ENCODE data around the gene PRDM16. TPM values are rescaled to one million over a fixed set of nuclear protein-coding genes. Genes with fewer than 3 reads are reported as not detected.

The PRDM16 gene
- polyA plus RNA-seq, 1 of the 3 experiments (the other 2 are of a cell fraction): not detected

DNA sequence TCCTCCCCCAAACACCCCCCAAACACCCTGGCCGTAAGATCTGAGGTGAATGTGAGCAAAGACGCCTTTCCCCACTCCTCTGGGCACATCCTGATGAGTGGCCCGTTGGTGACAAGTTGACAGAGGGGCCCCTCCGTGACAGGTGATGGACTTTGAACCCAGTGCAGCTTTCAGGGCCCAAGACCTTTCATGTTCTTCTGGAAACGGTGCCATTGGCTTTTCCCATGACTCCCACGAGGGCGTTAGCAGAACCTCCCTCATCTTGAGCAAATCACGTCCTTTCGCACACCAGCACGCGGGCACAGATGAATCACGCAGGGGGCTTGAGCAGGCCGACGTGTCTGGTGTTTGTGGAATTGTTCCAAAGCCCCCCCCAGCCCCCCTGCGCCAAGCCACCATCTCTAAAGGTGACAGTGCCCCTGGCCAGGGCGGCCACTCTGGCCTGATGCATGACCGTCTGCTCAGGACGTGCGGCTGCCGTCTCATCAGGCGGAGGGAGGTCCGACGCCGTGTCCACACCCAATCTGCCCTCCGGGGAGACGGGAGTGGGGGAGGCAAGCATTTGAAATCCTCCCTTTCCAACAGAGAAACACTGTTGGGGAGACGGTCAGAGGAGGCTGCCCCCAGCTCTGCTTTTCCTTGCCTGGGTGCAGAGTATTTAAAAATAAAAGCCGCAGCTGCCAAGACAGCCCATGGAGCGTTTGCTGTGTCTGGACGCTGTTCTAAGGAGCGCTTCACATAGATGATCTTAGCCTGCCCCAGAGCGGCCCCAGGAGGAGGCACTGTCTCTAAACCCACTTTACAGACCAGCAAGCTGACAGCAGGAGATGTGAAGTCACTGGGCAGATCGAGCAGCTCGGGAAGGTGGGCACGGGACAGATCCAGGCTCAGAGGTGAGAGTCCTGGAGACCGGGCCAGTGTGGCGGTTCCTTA lies 287.2 kb downstream of the PRDM16 start:
- H3K9ac ChIP-seq: no peak overlapping the region

DNA sequence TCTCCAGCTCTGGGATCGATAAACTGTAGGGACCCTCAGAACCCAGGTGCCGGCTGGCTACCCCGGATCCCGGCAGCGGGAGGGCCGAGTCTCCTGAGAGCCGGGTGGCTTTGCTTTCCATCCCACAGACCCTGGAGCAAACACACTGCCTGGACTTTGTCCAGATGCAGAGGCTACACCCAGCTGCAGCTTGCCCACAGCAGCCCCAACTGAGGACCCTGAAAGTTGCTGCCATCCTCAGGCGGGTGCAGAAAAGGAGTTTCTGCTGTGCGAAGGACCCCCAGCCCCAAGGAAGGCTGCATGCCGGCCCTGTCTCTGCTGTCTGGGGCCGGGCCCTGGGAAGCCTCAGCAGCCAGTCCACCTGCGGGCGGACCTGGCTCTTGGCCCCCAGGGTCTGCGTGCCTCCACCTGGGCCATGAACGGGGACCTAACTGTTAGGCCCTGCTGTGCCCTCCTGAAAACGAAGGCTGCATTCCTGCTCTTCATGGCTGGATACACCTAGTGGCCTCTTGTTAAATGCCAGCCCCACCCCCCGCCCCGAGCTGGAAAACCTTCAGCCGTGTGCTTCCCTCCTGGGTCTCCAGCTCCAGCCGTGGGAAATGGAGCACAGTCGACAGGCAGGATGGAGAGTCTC lies 287.9 kb downstream of the PRDM16 start:
- no peaks in the 10 kb centered on the region for H3K4me1 ChIP-seq (ENCODE audit: control insufficient read depth in 1 of 2, insufficient read depth in 2 of 2, low read depth in 1 of 2, low read length in 1 of 2)
- TF ChIP-seq RCOR1 (IDR thresholded peaks at IDR 0.05; ENCODE audit: low read length) (no peak), TEAD4 (IDR thresholded peaks at IDR 0.05; ENCODE audit: borderline replicate concordance, insufficient read depth) (no peak), NFIC (IDR thresholded peaks at IDR 0.05; ENCODE audit: borderline replicate concordance) (no peak), SIN3A (IDR thresholded peaks at IDR 0.05; ENCODE audit: borderline replicate concordance, low read depth, low read length) (no peak), ELF1 (IDR thresholded peaks at IDR 0.05) (no peak), EP300 (IDR thresholded peaks at IDR 0.05; ENCODE audit: borderline replicate concordance in 1 of 2, low read depth in 1 of 2, low read length in 1 of 2) (no peak), RFX5 (IDR thresholded peaks at IDR 0.05; ENCODE audit: low read length) (no peak), YY1 (IDR thresholded peaks at IDR 0.05; ENCODE audit: low read depth) (no peak), JUND (IDR thresholded peaks at IDR 0.05) (no peak), EZH2phosphoT487 (IDR thresholded peaks at IDR 0.05; ENCODE audit: borderline replicate concordance, low read depth) (no peak), SMC3 (IDR thresholded peaks at IDR 0.05; ENCODE audit: low read depth, low read length) (no peak), TAF1 (IDR thresholded peaks at IDR 0.05; ENCODE audit: borderline replicate concordance, low read depth, low read length) (no peak), TCF12 (IDR thresholded peaks at IDR 0.05) (no peak), FOXJ3 (CRISPR knock-in tag; IDR thresholded peaks at IDR 0.05) (no peak), CHD2 (IDR thresholded peaks at IDR 0.05; ENCODE audit: low read length, partially characterized antibody) (no peak), GATA2 (CRISPR knock-in tag; IDR thresholded peaks at IDR 0.05) (no peak), NRF1 (IDR thresholded peaks at IDR 0.05; ENCODE audit: low read depth, low read length) (no peak), RXRA (IDR thresholded peaks at IDR 0.05; ENCODE audit: borderline replicate concordance, low read depth) (no peak)
- TF ChIP-seq, protein P1, sequence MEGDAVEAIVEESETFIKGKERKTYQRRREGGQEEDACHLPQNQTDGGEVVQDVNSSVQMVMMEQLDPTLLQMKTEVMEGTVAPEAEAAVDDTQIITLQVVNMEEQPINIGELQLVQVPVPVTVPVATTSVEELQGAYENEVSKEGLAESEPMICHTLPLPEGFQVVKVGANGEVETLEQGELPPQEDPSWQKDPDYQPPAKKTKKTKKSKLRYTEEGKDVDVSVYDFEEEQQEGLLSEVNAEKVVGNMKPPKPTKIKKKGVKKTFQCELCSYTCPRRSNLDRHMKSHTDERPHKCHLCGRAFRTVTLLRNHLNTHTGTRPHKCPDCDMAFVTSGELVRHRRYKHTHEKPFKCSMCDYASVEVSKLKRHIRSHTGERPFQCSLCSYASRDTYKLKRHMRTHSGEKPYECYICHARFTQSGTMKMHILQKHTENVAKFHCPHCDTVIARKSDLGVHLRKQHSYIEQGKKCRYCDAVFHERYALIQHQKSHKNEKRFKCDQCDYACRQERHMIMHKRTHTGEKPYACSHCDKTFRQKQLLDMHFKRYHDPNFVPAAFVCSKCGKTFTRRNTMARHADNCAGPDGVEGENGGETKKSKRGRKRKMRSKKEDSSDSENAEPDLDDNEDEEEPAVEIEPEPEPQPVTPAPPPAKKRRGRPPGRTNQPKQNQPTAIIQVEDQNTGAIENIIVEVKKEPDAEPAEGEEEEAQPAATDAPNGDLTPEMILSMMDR (IDR thresholded peaks at IDR 0.05): no peak
- TF ChIP-seq, protein P2, sequence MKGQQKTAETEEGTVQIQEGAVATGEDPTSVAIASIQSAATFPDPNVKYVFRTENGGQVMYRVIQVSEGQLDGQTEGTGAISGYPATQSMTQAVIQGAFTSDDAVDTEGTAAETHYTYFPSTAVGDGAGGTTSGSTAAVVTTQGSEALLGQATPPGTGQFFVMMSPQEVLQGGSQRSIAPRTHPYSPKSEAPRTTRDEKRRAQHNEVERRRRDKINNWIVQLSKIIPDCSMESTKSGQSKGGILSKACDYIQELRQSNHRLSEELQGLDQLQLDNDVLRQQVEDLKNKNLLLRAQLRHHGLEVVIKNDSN (IDR thresholded peaks at IDR 0.05; ENCODE audit: borderline replicate concordance, low read depth): no peak
- H3K79me2 ChIP-seq (ENCODE audit: insufficient read depth): no peaks in the 10 kb centered on the region
- no peaks in the 10 kb centered on the region for H3K9me3 ChIP-seq
- no peak for DNase-seq
- H3K9ac ChIP-seq: no peak overlapping the region
- H3K36me3 ChIP-seq (replicated peaks in 1 of 2; ENCODE audit: control insufficient read depth in 1 of 2, insufficient read depth in 2 of 2, low read length in 1 of 2): no peaks in the 10 kb centered on the region
- POLR2A ChIA-PET: no interaction called here
- no peaks in the 10 kb centered on the region for H3K9me2 ChIP-seq
- H3K4me3 ChIP-seq (ENCODE audit: low read depth in 2 of 2, low read length in 1 of 2): no peak overlapping the region
- no peaks in the 10 kb centered on the region for H4K20me1 ChIP-seq (ENCODE audit: insufficient read depth)
- no peak overlapping the region for H3K4me2 ChIP-seq
- 33% methylated on average over 5 of the region's 21 CpGs for WGBS (ENCODE audit: low lambda C conversion rate)
- no peak overlapping the region for H2AFZ ChIP-seq (ENCODE audit: low read depth)
- CTCF ChIA-PET: interaction anchor here (0.8 kb wide), 1 partner anchor 68 kb away, joined by 3 read pairs; no protein-coding TSS in a partner anchor
- peaks cover 9% of the 10 kb centered on the region for H3K27me3 ChIP-seq (ENCODE audit: insufficient read depth)
- no peak overlapping the region for H3K27ac ChIP-seq (ENCODE audit: low read depth in 2 of 2, low read length in 1 of 2)
- no peaks in the 10 kb centered on the region for H3F3A ChIP-seq (replicated peaks; ENCODE audit: insufficient read depth)

More for the DNA sequence above, 287.2 kb downstream of the PRDM16 start:
- Histone ChIP-seq H2AFZ (ENCODE audit: low read depth) (no peak overlapping the region), H3K4me3 (ENCODE audit: low read depth in 2 of 2, low read length in 1 of 2) (no peak overlapping the region), H3K4me1 (ENCODE audit: control insufficient read depth in 1 of 2, insufficient read depth in 2 of 2, low read depth in 1 of 2, low read length in 1 of 2) (no peaks in the 10 kb centered on the region), H3F3A (replicated peaks; ENCODE audit: insufficient read depth) (no peaks in the 10 kb centered on the region), H3K9me2 (no peaks in the 10 kb centered on the region), H3K27ac (ENCODE audit: low read depth in 2 of 2, low read length in 1 of 2) (no peak overlapping the region), H3K36me3 (replicated peaks in 1 of 2; ENCODE audit: control insufficient read depth in 1 of 2, insufficient read depth in 2 of 2, low read length in 1 of 2) (no peaks in the 10 kb centered on the region), H4K20me1 (ENCODE audit: insufficient read depth) (no peaks in the 10 kb centered on the region), H3K79me2 (ENCODE audit: insufficient read depth) (no peaks in the 10 kb centered on the region), H3K4me2 (no peak overlapping the region), H3K9me3 (no peaks in the 10 kb centered on the region), H3K27me3 (ENCODE audit: insufficient read depth) (peaks cover 9% of the 10 kb centered on the region)
- WGBS (ENCODE audit: low lambda C conversion rate): 34% methylated on average over 12 of the region's 37 CpGs
- CTCF ChIA-PET: no interaction called here
- POLR2A ChIA-PET: no interaction called here
- TF ChIP-seq EP300 (IDR thresholded peaks at IDR 0.05; ENCODE audit: borderline replicate concordance in 1 of 2, low read depth in 1 of 2, low read length in 1 of 2) (no peak), FOXM1 (IDR thresholded peaks at IDR 0.05; ENCODE audit: low read depth) (no peak), NRF1 (IDR thresholded peaks at IDR 0.05; ENCODE audit: low read depth, low read length) (no peak), FOXJ3 (CRISPR knock-in tag; IDR thresholded peaks at IDR 0.05) (no peak), SIN3A (IDR thresholded peaks at IDR 0.05; ENCODE audit: borderline replicate concordance, low read depth, low read length) (no peak), POLR2AphosphoS5 (IDR thresholded peaks at IDR 0.05; ENCODE audit: low read depth, low read length) (no peak), RAD21 (IDR thresholded peaks at IDR 0.05; ENCODE audit: low read length) (no peak), TAF1 (IDR thresholded peaks at IDR 0.05; ENCODE audit: borderline replicate concordance, low read depth, low read length) (no peak)
- TF ChIP-seq, protein P3, sequence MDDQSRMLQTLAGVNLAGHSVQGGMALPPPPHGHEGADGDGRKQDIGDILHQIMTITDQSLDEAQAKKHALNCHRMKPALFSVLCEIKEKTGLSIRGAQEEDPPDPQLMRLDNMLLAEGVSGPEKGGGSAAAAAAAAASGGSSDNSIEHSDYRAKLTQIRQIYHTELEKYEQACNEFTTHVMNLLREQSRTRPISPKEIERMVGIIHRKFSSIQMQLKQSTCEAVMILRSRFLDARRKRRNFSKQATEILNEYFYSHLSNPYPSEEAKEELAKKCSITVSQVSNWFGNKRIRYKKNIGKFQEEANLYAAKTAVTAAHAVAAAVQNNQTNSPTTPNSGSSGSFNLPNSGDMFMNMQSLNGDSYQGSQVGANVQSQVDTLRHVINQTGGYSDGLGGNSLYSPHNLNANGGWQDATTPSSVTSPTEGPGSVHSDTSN (IDR thresholded peaks at IDR 0.05): no peak
- DNase-seq: no peak

All from SK-N-SH (cell line).